HepG2 (cell line): ENCODE data around the gene GPC6. TPM values are rescaled to one million over a fixed set of nuclear protein-coding genes. Genes with fewer than 3 reads are reported as not detected.

Experiments used
- ATAC-seq: fragments of 200-7000 bp; cut with Tn5 transposase; 3 replicates; pipeline ENCODE4 v1.9.1; 2020; ENCODE audit warnings: mild to moderate bottlenecking, moderate library complexity
- BruUV-seq: library from RNA; stranded (reverse); fragments of 400-500 nt; replicated peaks from 2 replicates; lab custom pipeline; 2021; lab: Mats Ljungman, UMichigan
- CTCF ChIA-PET: fragments of 300-600 bp; formaldehyde crosslinking; extraction: SDS; loops from one replicate; lab custom pipeline; 2021; ENCODE audit warnings: low total read pairs, inconsistent platforms, low intra/inter-chr PET ratio; lab: Yijun Ruan, JAX
- POLR2A ChIA-PET: fragments of 350-600 bp; sonication (Branson Sonifier 250); formaldehyde crosslinking; loops from one replicate; lab custom pipeline; 2020; ENCODE audit warnings: antibody characterized with exemption, inconsistent platforms; lab: Yijun Ruan, JAX
- DNase-seq: peaks from one replicate; pipeline ENCODE4 v3.0.0-alpha.2; 2015; ENCODE audit warnings: low spot score
- FAIRE-seq: peaks from 3 replicates; lab custom pipeline; 2011; peaks lifted over from hg19 to GRCh38; lab: Jason Lieb, UNC
- H2AFZ ChIP-seq: one replicate; pipeline ENCODE4 v1.6.1; 2011; ENCODE audit warnings: low read length, inconsistent platforms
- H3K27ac ChIP-seq: fragments of 300-600 bp; 3 replicates; pipeline ENCODE4 v1.8.0; 2011; ENCODE audit warnings: mixed run types, mild to moderate bottlenecking, mixed read lengths, low read length, inconsistent platforms; ENCODE audit not compliant: insufficient read depth; ENCODE audit errors: extremely low read length
- H3K27me3 ChIP-seq, 2 experiments: fragments of 200-600 bp in 1 of 2; 2 replicates in 1 of 2; 3 replicates in 1 of 2; pipeline versions ENCODE4 v1.6.0 to v1.8.0; 2011; ENCODE audit warnings: low read length in 2 of 2, mild to moderate bottlenecking in 2 of 2, moderate library complexity in 2 of 2, inconsistent platforms in 1 of 2; ENCODE audit not compliant: insufficient read depth in 2 of 2, control insufficient read depth in 1 of 2
- H3K36me3 ChIP-seq, 2 experiments: fragments of 200-600 bp in 1 of 2; replicated peaks in 1 of 2; 2 replicates in 1 of 2; 3 replicates in 1 of 2; pipeline versions ENCODE4 v1.5.1 to v1.8.0; 2011; ENCODE audit warnings: low read length in 2 of 2, inconsistent platforms in 1 of 2; ENCODE audit not compliant: insufficient read depth in 2 of 2, control insufficient read depth in 1 of 2
- H3K4me1 ChIP-seq: 2 replicates; pipeline ENCODE4 v1.5.1; 2012; ENCODE audit warnings: low read length, inconsistent platforms; ENCODE audit not compliant: insufficient read depth
- H3K4me2 ChIP-seq: 2 replicates; pipeline ENCODE4 v1.6.0; 2011; ENCODE audit warnings: low read depth, low read length, inconsistent platforms
- H3K4me3 ChIP-seq, 3 experiments: fragments of 200-600 bp in 1 of 3; sonication (generic), shearing (Covaris generic) in 1 of 3; replicated peaks in 1 of 3; 2 replicates each; pipeline ENCODE4 v1.5.1; 2011 to 2016; ENCODE audit warnings: low read length in 3 of 3, inconsistent platforms in 2 of 3, low read depth in 2 of 3, mild to moderate bottlenecking in 2 of 3, control low read depth in 1 of 3, mixed read lengths in 1 of 3; ENCODE audit not compliant: insufficient read depth in 1 of 3
- H3K79me2 ChIP-seq: one replicate; pipeline ENCODE4 v1.6.1; 2011; ENCODE audit warnings: low read length, inconsistent platforms; ENCODE audit not compliant: insufficient read depth
- H3K9ac ChIP-seq: 2 replicates; pipeline ENCODE4 v1.6.0; 2011; ENCODE audit warnings: mild to moderate bottlenecking, low read depth, low read length, inconsistent platforms; ENCODE audit not compliant: insufficient read depth
- H3K9me3 ChIP-seq: 2 replicates; pipeline ENCODE4 v1.5.1; 2012; ENCODE audit warnings: mild to moderate bottlenecking, low read length
- H4K20me1 ChIP-seq: 2 replicates; pipeline ENCODE4 v1.6.0; 2011; ENCODE audit warnings: inconsistent platforms, mild to moderate bottlenecking, low read length, moderate library complexity; ENCODE audit not compliant: insufficient read depth
- AHR ChIP-seq: IDR thresholded peaks from 2 replicates; pipeline ENCODE4 v1.6.1; 2018; ENCODE audit warnings: missing genetic modification reagents, missing compliant biosample characterization
- GATAD1 ChIP-seq: IDR thresholded peaks from 2 replicates; pipeline ENCODE4 v1.6.1; 2016; ENCODE audit warnings: missing genetic modification reagents, missing compliant biosample characterization
- GTF2F1 ChIP-seq: fragments of 150-350 bp; IDR thresholded peaks from 2 replicates; pipeline ENCODE4 v1.6.1; 2014; ENCODE audit warnings: low read length
- HDAC6 ChIP-seq: fragments of 200-600 bp; sonication (generic); IDR thresholded peaks from 2 replicates; pipeline ENCODE4 v1.7.0; 2017; ENCODE audit warnings: mild to moderate bottlenecking, antibody characterized with exemption, low read length, low read depth
- MAFG ChIP-seq: sonication (generic); formaldehyde crosslinking; IDR thresholded peaks from 2 replicates; pipeline ENCODE4 v1.5.1; 2020; ENCODE audit warnings: mild to moderate bottlenecking, missing genetic modification reagents
- SP5 ChIP-seq: IDR thresholded peaks from 2 replicates; pipeline ENCODE4 v1.6.1; 2016; ENCODE audit warnings: low read depth, borderline replicate concordance
- TEF ChIP-seq: sonication (generic); formaldehyde crosslinking; IDR thresholded peaks from 2 replicates; pipeline ENCODE4 v1.5.0; 2020; ENCODE audit warnings: missing genetic modification reagents
- TRAFD1 ChIP-seq: sonication (generic); formaldehyde crosslinking; IDR thresholded peaks from 2 replicates; pipeline ENCODE4 v1.5.1; 2020; ENCODE audit warnings: missing genetic modification reagents, mild to moderate bottlenecking, borderline replicate concordance
- ZNF143 ChIP-seq: sonication (generic); formaldehyde crosslinking; IDR thresholded peaks from 2 replicates; pipeline ENCODE4 v1.4.0; 2020; ENCODE audit warnings: missing genetic modification reagents
- ZNF850 ChIP-seq: sonication (generic); formaldehyde crosslinking; conservative IDR thresholded peaks from 2 replicates; pipeline ENCODE4 v1.9.0; 2021; ENCODE audit warnings: mild to moderate bottlenecking, missing genetic modification reagents
- WGBS: methylation state at CpG from one replicate; pipeline ENCODE4 v1.1.6; 2017; ENCODE audit warnings: low lambda C conversion rate; 5-methylcytosine and 5-hydroxymethylcytosine counted together
- in situ Hi-C: cut with HindIII; loops from 2 replicates; pipeline ENCODE4 v1.10.0; 2017; ENCODE audit warnings: low pct_unique_long_range_greater_than_20kb; ENCODE audit not compliant: extremely low pct_ligation_motif_present
- intact Hi-C: fragments of 100-400 bp; cut with micrococcal nuclease; formaldehyde crosslinking; loops from one replicate; pipeline ENCODE4 v1.10.0; 2022; ENCODE audit not compliant: unreplicated experiment
- polyA plus RNA-seq, 8 experiments: library from polyadenylated mRNA; depleted of rRNA in 3 of 8; stranded (reverse) in 7 of 8; unstranded in 1 of 8; fragments of >200 nt; fragmentation: Illumina TruSeq in 4 of 8; extraction: Trizol in 4 of 8; gene quantifications; 2 replicates each; pipeline versions ENCODE4 v1.2.1 to v1.2.3, GENCODE V29; 2011 to 2016; ENCODE audit warnings: low read depth in 4 of 8, missing spikeins in 1 of 8, mixed read lengths in 1 of 8; ENCODE audit not compliant: insufficient read depth in 1 of 8
- total RNA-seq, 5 experiments: library from RNA; depleted of rRNA; stranded (reverse); fragments of >200 nt; fragmentation: Illumina TruSeq; extraction: Trizol; gene quantifications; 2 replicates each; pipeline ENCODE4 v1.2.3, GENCODE V29; 2016; ENCODE audit warnings: low read depth in 1 of 5

The GPC6 gene
- total and polyA plus RNA-seq, 2 of the 13 experiments (the other 11 are each of a cell fraction or from before 2014, with no cell fraction given): 24.5 to 33.9 TPM

GRCh38 chr13:94298346-94298745, 1071.7 kb downstream of the GPC6 start:
- ATAC-seq: no peak
- H3K36me3 ChIP-seq: no peaks in the 10 kb centered on the region; a peak in 2 of 5 replicates
- TF ChIP-seq HDAC6: no peak
- TF ChIP-seq TRAFD1 (CRISPR knock-in tag): no peak
- TF ChIP-seq ZNF143 (CRISPR knock-in tag): no peak
- TF ChIP-seq, all 625 proteins: peak for 0
- H3K27ac ChIP-seq: no peak overlapping the region
- in situ Hi-C loops (no loop called here), intact Hi-C loops (loop anchor here (10.0 kb wide), 1 partner anchor 184 kb away; no protein-coding TSS in a partner anchor)
- 87% methylated on average over 3 of the region's 4 CpGs for WGBS
- H3K9ac ChIP-seq: no peak overlapping the region
- ChIA-PET CTCF (no interaction called here), POLR2A (no interaction called here)
- H4K20me1 ChIP-seq: no peaks in the 10 kb centered on the region
- FAIRE-seq (no peak), DNase-seq (no peak)
- H3K9me3 ChIP-seq: no peaks in the 10 kb centered on the region
- H3K4me3 ChIP-seq: no peak overlapping the region
- no peak overlapping the region for H3K4me2 ChIP-seq
- H2AFZ ChIP-seq: no peak overlapping the region
- BruUV-seq: no TSS peak
- H3K27me3 ChIP-seq: no peaks in the 10 kb centered on the region
- no peaks in the 10 kb centered on the region for H3K79me2 ChIP-seq
- peaks cover 28% of the 10 kb centered on the region for H3K4me1 ChIP-seq

- Histone ChIP-seq H3K36me3 (no peaks in the 10 kb centered on the region; a peak in 1 of 5 replicates), H2AFZ (no peak overlapping the region), H3K9me3 (no peaks in the 10 kb centered on the region), H3K4me2 (no peak overlapping the region), H3K9ac (no peak overlapping the region), H4K20me1 (no peaks in the 10 kb centered on the region), H3K4me3 (no peak overlapping the region), H3K79me2 (no peaks in the 10 kb centered on the region), H3K4me1 (peaks cover 31% of the 10 kb centered on the region), H3K27ac (no peak overlapping the region), H3K27me3 (no peaks in the 10 kb centered on the region)
- 98% methylated on average over 4 of the region's 4 CpGs for WGBS
- TF ChIP-seq ZNF850 (CRISPR knock-in tag): no peak
- no peak for TF ChIP-seq GATAD1 (CRISPR knock-in tag)
- no peak for TF ChIP-seq AHR (CRISPR knock-in tag)
- TF ChIP-seq MAFG (CRISPR knock-in tag): no peak
- TF ChIP-seq TEF: no peak
- TF ChIP-seq GTF2F1: no peak
- no peak for TF ChIP-seq SP5 (CRISPR knock-in tag)
- intact Hi-C loops (no loop called here), in situ Hi-C loops (no loop called here)
- CTCF ChIA-PET: no interaction called here
- POLR2A ChIA-PET: interaction anchor here (0.6 kb wide), 1 partner anchor 9 kb away, joined by 3 read pairs; no protein-coding TSS in a partner anchor
- FAIRE-seq (no peak), DNase-seq (no peak), ATAC-seq (no peak)
- BruUV-seq: no TSS peak
Observed at GRCh38 chr13:94300401-94300800, 1073.8 kb downstream of the GPC6 start.
